SK-N-SH (cell line): Measurements from ENCODE around the gene IMPA2. TPM values are rescaled to one million over a fixed set of nuclear protein-coding genes. Genes with fewer than 3 reads are reported as not detected.

Experiments used
- CTCF ChIA-PET: fragments of 300-600, 350-600 bp; formaldehyde crosslinking; extraction: SDS; loops from one replicate; lab custom pipeline; 2021; lab: Yijun Ruan, JAX
- POLR2A ChIA-PET: fragments of 350-600 bp; sonication (Branson Sonifier 250); formaldehyde crosslinking; extraction: SDS; loops from one replicate; lab custom pipeline; 2020; ENCODE audit warnings: antibody characterized with exemption, inconsistent platforms; lab: Yijun Ruan, JAX
- DNase-seq: peaks from one replicate; pipeline ENCODE4 v3.0.0; 2012
- H2AFZ ChIP-seq: fragments of 200-600 bp; sonication (generic); 2 replicates; pipeline ENCODE4 v1.8.1; 2016; ENCODE audit warnings: antibody characterized with exemption, mild to moderate bottlenecking, low read depth
- H3F3A ChIP-seq: fragments of 200-600 bp; sonication (generic); replicated peaks from 2 replicates; pipeline ENCODE3; 2016; ENCODE audit warnings: antibody characterized with exemption, mild to moderate bottlenecking; ENCODE audit not compliant: insufficient read depth
- H3K27ac ChIP-seq, 2 experiments: fragments of 200-500 bp in 1 of 2; fragments of 200-600 bp in 1 of 2; sonication (Bioruptor generic) in 1 of 2; sonication (generic), shearing (Covaris generic) in 1 of 2; 2 replicates each; pipeline versions ENCODE4 v1.5.1 to v1.6.1; 2014 to 2016; ENCODE audit warnings: low read depth in 2 of 2, inconsistent platforms in 1 of 2, low read length in 1 of 2, mild to moderate bottlenecking in 1 of 2, mixed read lengths in 1 of 2
- H3K27me3 ChIP-seq: fragments of 200-600 bp; sonication (generic), shearing (Covaris generic); 2 replicates; pipeline ENCODE4 v1.6.1; 2016; ENCODE audit warnings: mixed run types; ENCODE audit not compliant: insufficient read depth
- H3K36me3 ChIP-seq, 2 experiments: fragments of 200-500 bp in 1 of 2; fragments of 200-600 bp in 1 of 2; sonication (Bioruptor generic) in 1 of 2; sonication (generic) in 1 of 2; replicated peaks in 1 of 2; 2 replicates each; pipeline versions ENCODE3 to v1.5.1; 2014 to 2016; ENCODE audit warnings: low read length in 1 of 2, mild to moderate bottlenecking in 1 of 2; ENCODE audit not compliant: insufficient read depth in 2 of 2, control insufficient read depth in 1 of 2
- H3K4me1 ChIP-seq, 2 experiments: fragments of 200-500 bp in 1 of 2; fragments of 200-600 bp in 1 of 2; sonication (Bioruptor generic) in 1 of 2; sonication (generic), shearing (Covaris generic) in 1 of 2; 2 replicates each; pipeline versions ENCODE4 v1.5.1 to v1.6.1; 2014 to 2016; ENCODE audit warnings: low read depth in 1 of 2, low read length in 1 of 2, mixed run types in 1 of 2; ENCODE audit not compliant: insufficient read depth in 2 of 2, control insufficient read depth in 1 of 2
- H3K4me2 ChIP-seq: fragments of 200-600 bp; sonication (generic), shearing (Covaris generic); 2 replicates; pipeline ENCODE4 v1.6.1; 2017; ENCODE audit warnings: mixed run types
- H3K4me3 ChIP-seq, 2 experiments: fragments of 200-500 bp in 1 of 2; fragments of 200-600 bp in 1 of 2; sonication (Bioruptor generic) in 1 of 2; sonication (generic), shearing (Covaris generic) in 1 of 2; 2 replicates each; pipeline versions ENCODE4 v1.5.1 to v1.8.1; 2014 to 2016; ENCODE audit warnings: low read depth in 2 of 2, inconsistent platforms in 1 of 2, low read length in 1 of 2, mild to moderate bottlenecking in 1 of 2, mixed read lengths in 1 of 2, moderate library complexity in 1 of 2
- H3K79me2 ChIP-seq: fragments of 200-600 bp; sonication (generic); 2 replicates; pipeline ENCODE4 v1.8.1; 2017; ENCODE audit warnings: mild to moderate bottlenecking; ENCODE audit not compliant: insufficient read depth
- H3K9ac ChIP-seq: fragments of 200-600 bp; sonication (generic); 2 replicates; pipeline ENCODE4 v1.6.1; 2017; ENCODE audit warnings: mixed run types
- H3K9me2 ChIP-seq: fragments of 200-600 bp; sonication (generic); 2 replicates; pipeline ENCODE4 v1.6.1; 2017; ENCODE audit warnings: mixed run types
- H3K9me3 ChIP-seq: fragments of 200-600 bp; sonication (generic); 2 replicates; pipeline ENCODE4 v1.6.1; 2017; ENCODE audit warnings: mixed run types, mild to moderate bottlenecking, moderate library complexity
- H4K20me1 ChIP-seq: fragments of 200-600 bp; sonication (generic); 2 replicates; pipeline ENCODE4 v1.6.1; 2017; ENCODE audit warnings: mild to moderate bottlenecking, mixed run types; ENCODE audit not compliant: insufficient read depth
- EP300 ChIP-seq, 2 experiments: IDR thresholded peaks; 2 replicates each; pipeline versions ENCODE4 v1.4.0 to v1.6.1; 2012; ENCODE audit warnings: borderline replicate concordance in 1 of 2, low read depth in 1 of 2, low read length in 1 of 2
- EZH2phosphoT487 ChIP-seq: fragments of 200-600 bp; sonication (generic); IDR thresholded peaks from 2 replicates; pipeline ENCODE4 v1.6.1; 2017; ENCODE audit warnings: low read depth, mixed run types, mild to moderate bottlenecking, antibody characterized with exemption, moderate library complexity, borderline replicate concordance
- FOSL2 ChIP-seq: IDR thresholded peaks from 2 replicates; pipeline ENCODE4 v1.4.0; 2012; ENCODE audit warnings: low read depth, mild to moderate bottlenecking, moderate library complexity, borderline replicate concordance
- FOXJ3 ChIP-seq: sonication (generic); formaldehyde crosslinking; IDR thresholded peaks from 2 replicates; pipeline ENCODE4 v1.5.1; 2020; ENCODE audit warnings: mild to moderate bottlenecking, missing genetic modification reagents
- FOXM1 ChIP-seq: IDR thresholded peaks from 2 replicates; pipeline ENCODE4 v1.4.0; 2012; ENCODE audit warnings: low read depth, mild to moderate bottlenecking
- GABPA ChIP-seq: IDR thresholded peaks from 2 replicates; pipeline ENCODE4 v1.4.0; 2012; ENCODE audit warnings: low read depth, mild to moderate bottlenecking
- MEF2A ChIP-seq: IDR thresholded peaks from 2 replicates; pipeline ENCODE4 v1.4.0; 2012; ENCODE audit warnings: low read depth, borderline replicate concordance
- NRF1 ChIP-seq: IDR thresholded peaks from 2 replicates; pipeline ENCODE4 v1.6.1; 2012; ENCODE audit warnings: low read depth, mild to moderate bottlenecking, low read length
- POLR2AphosphoS5 ChIP-seq: IDR thresholded peaks from 2 replicates; pipeline ENCODE4 v1.6.1; 2012; ENCODE audit warnings: low read depth, low read length
- RCOR1 ChIP-seq: fragments of 150-350 bp; IDR thresholded peaks from 2 replicates; pipeline ENCODE4 v1.6.1; 2017; ENCODE audit warnings: antibody characterized with exemption, low read length
- RFX5 ChIP-seq: IDR thresholded peaks from 2 replicates; pipeline ENCODE4 v1.6.1; 2012; ENCODE audit warnings: mild to moderate bottlenecking, improper control_type of control experiment, low read length
- SIN3A ChIP-seq: IDR thresholded peaks from 2 replicates; pipeline ENCODE4 v1.6.1; 2012; ENCODE audit warnings: low read depth, mild to moderate bottlenecking, low read length, moderate library complexity, borderline replicate concordance
- SMC3 ChIP-seq: IDR thresholded peaks from 2 replicates; pipeline ENCODE4 v1.6.1; 2012; ENCODE audit warnings: low read depth, low read length, improper control_type of control experiment
- TEAD4 ChIP-seq: IDR thresholded peaks from 2 replicates; pipeline ENCODE4 v1.4.0; 2012; ENCODE audit warnings: mild to moderate bottlenecking, borderline replicate concordance; ENCODE audit not compliant: insufficient read depth
- YY1 ChIP-seq: IDR thresholded peaks from 2 replicates; pipeline ENCODE4 v1.4.0; 2012; ENCODE audit warnings: low read depth, mild to moderate bottlenecking
- WGBS: methylation state at CpG from one replicate; pipeline ENCODE4 v1.1.6; 2017; ENCODE audit warnings: low lambda C conversion rate; 5-methylcytosine and 5-hydroxymethylcytosine counted together
- polyA plus RNA-seq, 3 experiments: library from polyadenylated mRNA; depleted of rRNA; stranded (reverse); fragments of >200 nt; gene quantifications; 2 replicates each; pipeline ENCODE4 v1.2.3, GENCODE V29; 2012
- TF ChIP-seq, protein P1 (sequence below): IDR thresholded peaks from 2 replicates; pipeline ENCODE4; 2012
- TF ChIP-seq, protein P2 (sequence below): IDR thresholded peaks from 2 replicates; pipeline ENCODE4 v1.4.0; 2012; ENCODE audit warnings: low read depth, borderline replicate concordance
- TF ChIP-seq, protein P3 (sequence below): fragments of 150-350 bp; IDR thresholded peaks from 2 replicates; pipeline ENCODE4 v1.6.1; 2016; ENCODE audit warnings: mild to moderate bottlenecking, low read depth, low read length

Gene IMPA2
- polyA plus RNA-seq, 1 of the 3 experiments (the other 2 are of a cell fraction): 0.18 TPM

DNA sequence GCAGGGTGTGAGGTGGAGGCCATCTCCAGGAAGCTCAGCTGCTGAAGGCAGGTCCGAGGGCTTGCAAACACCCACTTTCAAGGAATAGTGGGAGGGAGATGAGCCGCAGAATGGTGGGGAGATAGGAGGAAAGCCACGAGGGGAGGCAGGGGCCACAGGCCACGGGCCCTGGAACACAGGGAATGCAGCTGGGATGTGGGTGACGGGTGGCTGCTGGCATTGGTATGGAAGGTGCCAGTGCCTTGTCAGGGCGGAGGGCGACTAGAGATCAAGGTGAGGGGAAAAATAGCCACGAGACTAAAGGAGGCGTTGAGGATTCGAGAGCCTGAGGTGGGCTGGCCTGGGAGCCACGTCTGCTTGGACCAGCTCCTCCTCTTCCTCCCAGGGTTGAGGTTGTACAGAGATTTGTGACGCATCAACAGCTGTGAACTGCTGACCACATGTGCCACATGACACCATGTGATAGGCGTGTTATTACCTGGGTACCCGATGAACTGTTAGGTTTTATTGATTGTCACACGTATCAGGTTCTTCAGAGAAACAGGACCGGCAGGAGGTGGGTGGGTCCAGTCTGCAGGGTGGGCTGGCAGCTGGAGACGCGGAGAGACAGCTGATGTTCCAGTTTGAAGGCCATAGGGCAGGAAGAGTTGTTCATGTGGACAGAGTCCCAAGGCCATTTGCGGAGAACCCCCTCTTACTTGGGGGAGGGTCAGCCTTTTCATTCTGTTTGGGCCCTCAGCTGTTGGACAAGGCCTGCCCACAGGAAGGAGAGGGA, 9.9 kb downstream of the IMPA2 start:
- CTCF ChIA-PET: interaction anchor here (8.2 kb wide), 1 partner anchor 52 kb away, joined by 95 read pairs; no protein-coding TSS in a partner anchor
- Histone ChIP-seq H3K27ac (no peak overlapping the region), H3K79me2 (no peaks in the 10 kb centered on the region), H3K4me2 (no peak overlapping the region), H3K9me3 (no peaks in the 10 kb centered on the region), H3K4me1 (no peaks in the 10 kb centered on the region), H3F3A (no peaks in the 10 kb centered on the region), H3K4me3 (no peak overlapping the region), H3K27me3 (peaks cover 92% of the 10 kb centered on the region), H2AFZ (no peak overlapping the region), H3K36me3 (no peaks in the 10 kb centered on the region), H3K9me2 (no peaks in the 10 kb centered on the region), H3K9ac (no peak overlapping the region), H4K20me1 (no peaks in the 10 kb centered on the region)
- WGBS: 36% methylated on average over 18 of the region's 19 CpGs
- POLR2A ChIA-PET: no interaction called here
- no peak for DNase-seq
- TF ChIP-seq YY1 (no peak), POLR2AphosphoS5 (no peak), RFX5 (no peak), RCOR1 (no peak), SMC3 (no peak), NRF1 (no peak)
- TF ChIP-seq, protein P1, sequence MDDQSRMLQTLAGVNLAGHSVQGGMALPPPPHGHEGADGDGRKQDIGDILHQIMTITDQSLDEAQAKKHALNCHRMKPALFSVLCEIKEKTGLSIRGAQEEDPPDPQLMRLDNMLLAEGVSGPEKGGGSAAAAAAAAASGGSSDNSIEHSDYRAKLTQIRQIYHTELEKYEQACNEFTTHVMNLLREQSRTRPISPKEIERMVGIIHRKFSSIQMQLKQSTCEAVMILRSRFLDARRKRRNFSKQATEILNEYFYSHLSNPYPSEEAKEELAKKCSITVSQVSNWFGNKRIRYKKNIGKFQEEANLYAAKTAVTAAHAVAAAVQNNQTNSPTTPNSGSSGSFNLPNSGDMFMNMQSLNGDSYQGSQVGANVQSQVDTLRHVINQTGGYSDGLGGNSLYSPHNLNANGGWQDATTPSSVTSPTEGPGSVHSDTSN: no peak

DNA sequence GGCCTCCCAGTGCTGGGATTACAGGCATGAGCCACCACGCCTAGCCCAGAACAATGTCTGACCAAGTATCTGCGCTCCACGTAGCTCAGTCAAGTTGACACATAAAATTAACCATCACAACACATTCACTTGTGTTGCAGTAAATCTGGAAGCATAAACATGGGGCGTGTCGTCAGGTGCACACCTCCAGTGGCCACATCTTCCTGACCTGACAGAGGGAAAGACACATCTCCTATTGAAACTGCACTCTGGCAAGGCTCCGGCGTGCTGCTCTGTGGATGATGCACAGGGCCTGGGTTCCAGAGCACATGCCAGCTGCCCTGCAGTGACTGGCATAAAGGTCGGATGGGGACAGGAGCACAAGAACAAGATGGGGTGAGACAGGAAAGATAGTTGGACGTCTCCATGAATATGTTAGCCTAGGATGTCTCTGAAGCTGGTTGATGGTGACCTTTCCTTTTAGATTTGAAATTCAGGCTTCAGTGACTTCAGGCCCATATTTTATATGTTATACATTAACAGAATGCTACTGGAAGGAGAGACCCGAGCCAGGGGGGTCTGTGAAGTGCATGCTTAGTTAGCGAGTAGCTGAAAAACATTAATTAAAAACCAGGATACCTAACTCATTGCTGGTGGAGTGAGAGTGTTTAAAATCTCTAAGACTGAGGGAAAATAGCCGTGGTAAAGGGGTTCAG, 10.9 kb downstream of the IMPA2 start:
- Histone ChIP-seq H3K27me3 (peaks cover 91% of the 10 kb centered on the region), H3K4me1 (no peaks in the 10 kb centered on the region), H3K36me3 (no peaks in the 10 kb centered on the region), H2AFZ (no peak overlapping the region), H3K9me3 (no peaks in the 10 kb centered on the region), H3K9me2 (no peaks in the 10 kb centered on the region), H3K27ac (no peak overlapping the region), H4K20me1 (no peaks in the 10 kb centered on the region), H3K9ac (no peak overlapping the region), H3K79me2 (no peaks in the 10 kb centered on the region), H3K4me3 (no peak overlapping the region), H3F3A (no peaks in the 10 kb centered on the region), H3K4me2 (no peak overlapping the region)
- ChIA-PET CTCF (interaction anchor here (1.1 to 8.2 kb wide), 4 partner anchors 47 to 297 kb away, joined by 3 to 95 read pairs (median 4); no protein-coding TSS in a partner anchor), POLR2A (no interaction called here)
- WGBS: 34% methylated on average over 10 of the region's 12 CpGs
- DNase-seq: no peak
- TF ChIP-seq TEAD4: no peak
- TF ChIP-seq SIN3A: no peak
- TF ChIP-seq FOSL2: no peak
- TF ChIP-seq RCOR1: no peak
- TF ChIP-seq YY1: no peak
- TF ChIP-seq EP300 (IDR thresholded peaks at IDR 0.05; ENCODE audit: borderline replicate concordance in 1 of 2, low read depth in 1 of 2, low read length in 1 of 2): no peak
- no peak for TF ChIP-seq EZH2phosphoT487
- no peak for TF ChIP-seq MEF2A
- TF ChIP-seq FOXM1: no peak
- TF ChIP-seq, protein P2, sequence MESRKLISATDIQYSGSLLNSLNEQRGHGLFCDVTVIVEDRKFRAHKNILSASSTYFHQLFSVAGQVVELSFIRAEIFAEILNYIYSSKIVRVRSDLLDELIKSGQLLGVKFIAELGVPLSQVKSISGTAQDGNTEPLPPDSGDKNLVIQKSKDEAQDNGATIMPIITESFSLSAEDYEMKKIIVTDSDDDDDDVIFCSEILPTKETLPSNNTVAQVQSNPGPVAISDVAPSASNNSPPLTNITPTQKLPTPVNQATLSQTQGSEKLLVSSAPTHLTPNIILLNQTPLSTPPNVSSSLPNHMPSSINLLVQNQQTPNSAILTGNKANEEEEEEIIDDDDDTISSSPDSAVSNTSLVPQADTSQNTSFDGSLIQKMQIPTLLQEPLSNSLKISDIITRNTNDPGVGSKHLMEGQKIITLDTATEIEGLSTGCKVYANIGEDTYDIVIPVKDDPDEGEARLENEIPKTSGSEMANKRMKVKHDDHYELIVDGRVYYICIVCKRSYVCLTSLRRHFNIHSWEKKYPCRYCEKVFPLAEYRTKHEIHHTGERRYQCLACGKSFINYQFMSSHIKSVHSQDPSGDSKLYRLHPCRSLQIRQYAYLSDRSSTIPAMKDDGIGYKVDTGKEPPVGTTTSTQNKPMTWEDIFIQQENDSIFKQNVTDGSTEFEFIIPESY: no peak
- no peak for TF ChIP-seq FOXJ3 (CRISPR knock-in tag)
- TF ChIP-seq, protein P1: no peak
- TF ChIP-seq GABPA: no peak
- no peak for TF ChIP-seq RFX5
- TF ChIP-seq, protein P3, sequence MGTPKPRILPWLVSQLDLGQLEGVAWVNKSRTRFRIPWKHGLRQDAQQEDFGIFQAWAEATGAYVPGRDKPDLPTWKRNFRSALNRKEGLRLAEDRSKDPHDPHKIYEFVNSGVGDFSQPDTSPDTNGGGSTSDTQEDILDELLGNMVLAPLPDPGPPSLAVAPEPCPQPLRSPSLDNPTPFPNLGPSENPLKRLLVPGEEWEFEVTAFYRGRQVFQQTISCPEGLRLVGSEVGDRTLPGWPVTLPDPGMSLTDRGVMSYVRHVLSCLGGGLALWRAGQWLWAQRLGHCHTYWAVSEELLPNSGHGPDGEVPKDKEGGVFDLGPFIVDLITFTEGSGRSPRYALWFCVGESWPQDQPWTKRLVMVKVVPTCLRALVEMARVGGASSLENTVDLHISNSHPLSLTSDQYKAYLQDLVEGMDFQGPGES: no peak
